ENCODE measurements around the gene PSMD5. TPM values are rescaled to one million over a fixed set of nuclear protein-coding genes. Genes with fewer than 3 reads are reported as not detected.

PSMD5 gene
- polyA plus RNA-seq, 1 experiment: 57.6 TPM

GRCh38 chr9:120883608-120883996 lies 40.9 kb upstream of the PSMD5 start:
- DNase-seq (ENCODE audit: low read depth, low spot score): no peak
- Histone ChIP-seq H3K9me3 (ENCODE audit: control insufficient read depth, insufficient read depth, low read length) (no peaks in the 10 kb centered on the region), H3K4me3 (ENCODE audit: low read depth, low read length) (no peak overlapping the region), H3K27ac (ENCODE audit: low read depth, low read length) (no peak overlapping the region), H3K27me3 (ENCODE audit: control insufficient read depth, insufficient read depth, low read length) (peaks cover 6% of the 10 kb centered on the region)
- no peak for TF ChIP-seq CTCF (IDR thresholded peaks at IDR 0.05; ENCODE audit: low read depth, low read length)
- POLR2A ChIA-PET: no interaction called here
- CTCF ChIA-PET: interaction anchor here (0.6 to 1.3 kb wide), 2 partner anchors 14 to 33 kb away, joined by 3 read pairs; no protein-coding TSS in a partner anchor

GRCh38 chr9:120882935-120883607 lies 40.3 kb upstream of the PSMD5 start:
- Histone ChIP-seq H3K4me3 (ENCODE audit: low read depth, low read length) (no peak overlapping the region), H3K27ac (ENCODE audit: low read depth, low read length) (no peak overlapping the region), H3K9me3 (ENCODE audit: control insufficient read depth, insufficient read depth, low read length) (no peaks in the 10 kb centered on the region), H3K27me3 (ENCODE audit: control insufficient read depth, insufficient read depth, low read length) (peaks cover 6% of the 10 kb centered on the region)
- ChIA-PET CTCF (no interaction called here), POLR2A (no interaction called here)
- no peak for TF ChIP-seq CTCF (IDR thresholded peaks at IDR 0.05; ENCODE audit: low read depth, low read length)
- DNase-seq (ENCODE audit: low read depth, low spot score): no peak

- TF ChIP-seq CTCF (IDR thresholded peaks at IDR 0.05; ENCODE audit: low read depth, low read length): no peak
- Histone ChIP-seq H3K9me3 (ENCODE audit: control insufficient read depth, insufficient read depth, low read length) (no peaks in the 10 kb centered on the region; the same call in 1 of the 2 replicates), H3K27me3 (ENCODE audit: control insufficient read depth, insufficient read depth, low read length) (peaks cover 6% of the 10 kb centered on the region), H3K4me3 (ENCODE audit: low read depth, low read length) (no peak overlapping the region), H3K27ac (ENCODE audit: low read depth, low read length) (no peak overlapping the region)
- POLR2A ChIA-PET: no interaction called here
- DNase-seq (ENCODE audit: low read depth, low spot score): no peak
- CTCF ChIA-PET: interaction anchor here (1.1 kb wide), 1 partner anchor 10 kb away, joined by 3 read pairs; no protein-coding TSS in a partner anchor
Observed at GRCh38 chr9:120879446-120879845, 36.7 kb upstream of the PSMD5 start.

- Histone ChIP-seq H3K27ac (ENCODE audit: low read depth, low read length) (no peak overlapping the region), H3K9me3 (ENCODE audit: control insufficient read depth, insufficient read depth, low read length) (no peaks in the 10 kb centered on the region; the same call in 1 of the 2 replicates), H3K4me3 (ENCODE audit: low read depth, low read length) (no peak overlapping the region), H3K27me3 (ENCODE audit: control insufficient read depth, insufficient read depth, low read length) (peaks cover 5% of the 10 kb centered on the region)
- ChIA-PET POLR2A (interaction anchor here (0.7 kb wide), 1 partner anchor 10 kb away, joined by 3 read pairs; no protein-coding TSS in a partner anchor), CTCF (interaction anchor here (1.1 kb wide), 1 partner anchor 9 kb away, joined by 3 read pairs; no protein-coding TSS in a partner anchor)
- no peak for TF ChIP-seq CTCF (IDR thresholded peaks at IDR 0.05; ENCODE audit: low read depth, low read length)
- DNase-seq (ENCODE audit: low read depth, low spot score): no peak
Observed at GRCh38 chr9:120878188-120879130, 35.7 kb upstream of the PSMD5 start.
